ENCODE measurements around the gene TSSK6.

The TSSK6 gene

GRCh38 chr19:19529783-19530422 lies 14.6 kb upstream of the TSSK6 start:
- no peak for DNase-seq

GRCh38 chr19:19528721-19529490 lies 13.6 kb upstream of the TSSK6 start, which contains the start of gene YJEFN3:
YJEFN3 (plus strand) TSS chr19:19528911; CDS start chr19:19528933, 22 bp downstream.
- no peak for DNase-seq

- no peak for DNase-seq
Measured at GRCh38 chr19:19527674-19528625, 12.6 kb upstream of the TSSK6 start.

- no peak for DNase-seq
Measured at GRCh38 chr19:19527371-19527656, 12.0 kb upstream of the TSSK6 start.

GRCh38 chr19:19526581-19527370 lies 11.4 kb upstream of the TSSK6 start:
- no peak for DNase-seq

GRCh38 chr19:19525611-19526380 lies 10.4 kb upstream of the TSSK6 start:
- no peak for DNase-seq

- no peak for DNase-seq
Measured at GRCh38 chr19:19524053-19524452, 8.7 kb upstream of the TSSK6 start.

GRCh38 chr19:19523177-19523576 lies 7.8 kb upstream of the TSSK6 start:
- no peak for DNase-seq

GRCh38 chr19:19520989-19521388 lies 5.6 kb upstream of the TSSK6 start:
- DNase-seq: no peak

GRCh38 chr19:19517235-19517619 lies 1.9 kb upstream of the TSSK6 start:
- DNase-seq: no peak

GRCh38 chr19:19515642-19516519 lies 533 bp upstream of the TSSK6 start, which contains the start of gene NDUFA13:
NDUFA13 (plus strand) TSS chr19:19516225; CDS start chr19:19516239, 14 bp downstream.
- DNase-seq: peak; percentile 96

GRCh38 chr19:19514215-19514657 lies 1.1 kb downstream of the TSSK6 start:
- no peak for DNase-seq

GRCh38 chr19:19513682-19514081 lies 1.7 kb downstream of the TSSK6 start:
- no peak for DNase-seq

GRCh38 chr19:19510432-19510831 lies 4.9 kb downstream of the TSSK6 start:
- no peak for DNase-seq

- no peak for DNase-seq
Measured at GRCh38 chr19:19508217-19508616, 7.1 kb downstream of the TSSK6 start.

- DNase-seq: no peak
Measured at GRCh38 chr19:19507354-19507753, 8.0 kb downstream of the TSSK6 start.

- no peak for DNase-seq
Measured at GRCh38 chr19:19506592-19506991, 8.8 kb downstream of the TSSK6 start.

- no peak for DNase-seq
Measured at GRCh38 chr19:19505669-19506326, 9.6 kb downstream of the TSSK6 start.

GRCh38 chr19:19504754-19505668 lies 10.3 kb downstream of the TSSK6 start:
- no peak for DNase-seq
